SHP77 (cell line): ENCODE data around the gene KCNJ4.

Source experiments
- DNase-seq, 2 experiments: peaks; one replicate each; lab custom pipeline; 2025; lab: John Stamatoyannopoulos, UW

Gene KCNJ4

GRCh38 chr22:38455076-38455529, at the start of gene KCNJ4:
Gene KCNJ4 (minus strand): TSS chr22:38455199. CDS start chr22:38428132, 27,067 bp downstream.
- no peak for DNase-seq

GRCh38 chr22:38503021-38503420, 48.0 kb upstream of the KCNJ4 start:
- DNase-seq = no peak

GRCh38 chr22:38501797-38502672, 47.0 kb upstream of the KCNJ4 start:
- no peak for DNase-seq

- DNase-seq = no peak
Observed at GRCh38 chr22:38497869-38498268, 42.9 kb upstream of the KCNJ4 start.

- no peak for DNase-seq
Observed at GRCh38 chr22:38494939-38495338, 39.9 kb upstream of the KCNJ4 start.

GRCh38 chr22:38494498-38494897, 39.5 kb upstream of the KCNJ4 start:
- no peak for DNase-seq

GRCh38 chr22:38491707-38492348, 36.8 kb upstream of the KCNJ4 start:
- no peak for DNase-seq

- DNase-seq = no peak
Observed at GRCh38 chr22:38490915-38491314, 35.9 kb upstream of the KCNJ4 start.

- no peak for DNase-seq
Observed at GRCh38 chr22:38490475-38490874, 35.5 kb upstream of the KCNJ4 start.

- DNase-seq = no peak
Observed at GRCh38 chr22:38489561-38490145, 34.7 kb upstream of the KCNJ4 start.

- no peak for DNase-seq
Observed at GRCh38 chr22:38489142-38489541, 34.1 kb upstream of the KCNJ4 start.

- DNase-seq = no peak
Observed at GRCh38 chr22:38487946-38488345, 32.9 kb upstream of the KCNJ4 start.

- no peak for DNase-seq
Observed at GRCh38 chr22:38485783-38486182, 30.8 kb upstream of the KCNJ4 start.

- no peak for DNase-seq
Observed at GRCh38 chr22:38484244-38484643, 29.2 kb upstream of the KCNJ4 start.

- DNase-seq = no peak
Observed at GRCh38 chr22:38482662-38483308, 27.8 kb upstream of the KCNJ4 start.

- no peak for DNase-seq
Observed at GRCh38 chr22:38481871-38482332, 26.9 kb upstream of the KCNJ4 start.

GRCh38 chr22:38481162-38481870, 26.3 kb upstream of the KCNJ4 start:
- no peak for DNase-seq

- DNase-seq = no peak
Observed at GRCh38 chr22:38479096-38479837, 24.3 kb upstream of the KCNJ4 start.

GRCh38 chr22:38477585-38477984, 22.6 kb upstream of the KCNJ4 start:
- DNase-seq = no peak

GRCh38 chr22:38474003-38474607, 19.1 kb upstream of the KCNJ4 start:
- DNase-seq = no peak
